KMS-11 (cell line): ENCODE results near the gene FBXO10.

Experiments
- H2AFZ ChIP-seq: fragments of 200-600 bp; sonication (generic); 2 replicates; pipeline ENCODE4 v1.6.1; 2016; ENCODE audit warnings: antibody characterized with exemption, mixed run types, low read depth
- H3K27ac ChIP-seq: fragments of 200-600 bp; sonication (generic); 2 replicates; pipeline ENCODE4 v1.6.1; 2016; ENCODE audit warnings: mild to moderate bottlenecking, mixed run types
- H3K27me3 ChIP-seq: fragments of 200-600 bp; sonication (generic); 2 replicates; pipeline ENCODE4 v1.6.1; 2017; ENCODE audit warnings: mild to moderate bottlenecking, low read depth, mixed run types, moderate library complexity; ENCODE audit not compliant: insufficient read depth
- H3K36me3 ChIP-seq: fragments of 200-600 bp; sonication (generic); 2 replicates; pipeline ENCODE4 v1.6.1; 2017; ENCODE audit warnings: mild to moderate bottlenecking, mixed run types; ENCODE audit not compliant: insufficient read depth
- H3K4me1 ChIP-seq: fragments of 200-600 bp; sonication (generic); 2 replicates; pipeline ENCODE4 v1.6.1; 2016; ENCODE audit warnings: mild to moderate bottlenecking, low read depth, mixed run types; ENCODE audit not compliant: poor library complexity, severe bottlenecking
- H3K4me2 ChIP-seq: fragments of 200-600 bp; sonication (generic); 2 replicates; pipeline ENCODE4 v1.7.0; 2016; ENCODE audit warnings: mild to moderate bottlenecking, mixed run types
- H3K4me3 ChIP-seq: fragments of 200-600 bp; sonication (generic); IDR thresholded peaks from 2 replicates; pipeline ENCODE4 v1.6.1; 2017; ENCODE audit warnings: low read depth, low read length, mixed read lengths; ENCODE audit not compliant: insufficient read depth
- H3K79me2 ChIP-seq: fragments of 200-600 bp; sonication (generic); 2 replicates; pipeline ENCODE4 v1.6.1; 2016; ENCODE audit warnings: low read depth, mixed run types; ENCODE audit not compliant: insufficient read depth
- H3K9ac ChIP-seq: fragments of 200-600 bp; sonication (generic); 2 replicates; pipeline ENCODE4 v1.6.1; 2016; ENCODE audit warnings: mild to moderate bottlenecking, mixed run types
- H4K20me1 ChIP-seq: fragments of 200-600 bp; sonication (generic); 2 replicates; pipeline ENCODE4 v1.6.1; 2016; ENCODE audit warnings: mild to moderate bottlenecking, mixed run types; ENCODE audit not compliant: insufficient read depth
- TF ChIP-seq, protein P1 (sequence below): fragments of 200-600 bp; sonication (generic); conservative IDR thresholded peaks from 2 replicates; pipeline ENCODE4 v1.6.1; 2017; ENCODE audit warnings: low read depth, mild to moderate bottlenecking, antibody characterized with exemption, low read length, moderate library complexity, mixed read lengths

Gene FBXO10

DNA sequence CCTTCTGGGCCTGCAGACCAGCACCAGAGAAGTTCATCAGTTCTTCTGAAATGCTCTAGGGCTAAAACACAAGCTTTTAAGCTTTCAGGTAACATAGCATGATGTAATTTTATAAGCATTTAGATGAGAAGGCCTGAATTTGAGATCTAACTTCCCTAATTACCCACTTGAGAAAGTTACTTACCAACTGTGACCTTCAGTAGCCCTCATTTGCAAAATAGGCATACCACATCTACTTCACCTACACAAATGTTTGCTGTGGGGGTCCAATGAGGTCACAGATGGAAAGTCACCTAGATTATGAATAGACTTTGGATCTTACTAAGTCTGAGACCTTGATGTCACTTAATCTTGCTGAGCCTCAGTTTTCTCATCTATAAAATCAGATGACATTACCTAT, 36.5 kb downstream of the FBXO10 start:
- H3K4me2 ChIP-seq: no peak overlapping the region
- H3K9ac ChIP-seq: no peak overlapping the region
- H2AFZ ChIP-seq: no peak overlapping the region
- TF ChIP-seq, protein P1, sequence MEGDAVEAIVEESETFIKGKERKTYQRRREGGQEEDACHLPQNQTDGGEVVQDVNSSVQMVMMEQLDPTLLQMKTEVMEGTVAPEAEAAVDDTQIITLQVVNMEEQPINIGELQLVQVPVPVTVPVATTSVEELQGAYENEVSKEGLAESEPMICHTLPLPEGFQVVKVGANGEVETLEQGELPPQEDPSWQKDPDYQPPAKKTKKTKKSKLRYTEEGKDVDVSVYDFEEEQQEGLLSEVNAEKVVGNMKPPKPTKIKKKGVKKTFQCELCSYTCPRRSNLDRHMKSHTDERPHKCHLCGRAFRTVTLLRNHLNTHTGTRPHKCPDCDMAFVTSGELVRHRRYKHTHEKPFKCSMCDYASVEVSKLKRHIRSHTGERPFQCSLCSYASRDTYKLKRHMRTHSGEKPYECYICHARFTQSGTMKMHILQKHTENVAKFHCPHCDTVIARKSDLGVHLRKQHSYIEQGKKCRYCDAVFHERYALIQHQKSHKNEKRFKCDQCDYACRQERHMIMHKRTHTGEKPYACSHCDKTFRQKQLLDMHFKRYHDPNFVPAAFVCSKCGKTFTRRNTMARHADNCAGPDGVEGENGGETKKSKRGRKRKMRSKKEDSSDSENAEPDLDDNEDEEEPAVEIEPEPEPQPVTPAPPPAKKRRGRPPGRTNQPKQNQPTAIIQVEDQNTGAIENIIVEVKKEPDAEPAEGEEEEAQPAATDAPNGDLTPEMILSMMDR: no peak
- no peaks in the 10 kb centered on the region for H4K20me1 ChIP-seq
- no peaks in the 10 kb centered on the region for H3K27me3 ChIP-seq
- H3K27ac ChIP-seq: no peak overlapping the region
- no peaks in the 10 kb centered on the region for H3K36me3 ChIP-seq
- H3K4me1 ChIP-seq: peaks cover 9% of the 10 kb centered on the region
- no peaks in the 10 kb centered on the region for H3K79me2 ChIP-seq
- no peak overlapping the region for H3K4me3 ChIP-seq

- Histone ChIP-seq H3K4me2 (no peak overlapping the region), H3K36me3 (no peaks in the 10 kb centered on the region), H3K27ac (no peak overlapping the region), H3K4me1 (peaks cover 7% of the 10 kb centered on the region), H4K20me1 (no peaks in the 10 kb centered on the region), H3K79me2 (no peaks in the 10 kb centered on the region), H2AFZ (no peak overlapping the region), H3K4me3 (no peak overlapping the region), H3K27me3 (no peaks in the 10 kb centered on the region), H3K9ac (no peak overlapping the region)
- TF ChIP-seq, protein P1: no peak
Measured at GRCh38 chr9:37538099-37538498, 38.1 kb downstream of the FBXO10 start.

DNA sequence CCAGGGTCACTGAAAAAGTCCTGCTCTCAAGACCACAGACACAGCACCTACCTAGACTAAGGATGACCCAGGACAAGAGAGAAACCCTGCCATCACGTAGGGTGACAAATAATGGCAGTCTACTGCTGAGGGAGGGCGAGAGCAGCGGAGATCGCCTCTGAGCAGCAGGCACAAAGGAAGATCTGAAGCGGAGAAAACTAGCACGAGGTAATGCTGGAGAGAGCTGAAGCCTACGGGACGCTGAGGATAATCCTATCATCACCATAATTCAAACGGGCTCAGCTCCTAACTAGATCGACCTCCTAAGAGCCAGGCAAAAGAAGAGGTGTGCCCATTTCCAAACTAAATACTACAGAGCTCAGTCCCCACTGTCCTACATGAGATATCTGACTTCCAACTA, 41.3 kb downstream of the FBXO10 start:
- Histone ChIP-seq H2AFZ (no peak overlapping the region), H3K27ac (no peak overlapping the region), H4K20me1 (no peaks in the 10 kb centered on the region), H3K4me2 (no peak overlapping the region), H3K4me3 (no peak overlapping the region), H3K79me2 (no peaks in the 10 kb centered on the region), H3K4me1 (peaks cover under 1% of the 10 kb centered on the region), H3K27me3 (no peaks in the 10 kb centered on the region), H3K36me3 (no peaks in the 10 kb centered on the region), H3K9ac (no peak overlapping the region)
- TF ChIP-seq, protein P1: no peak

- Histone ChIP-seq H3K4me3 (no peak overlapping the region), H3K36me3 (no peaks in the 10 kb centered on the region), H3K9ac (no peak overlapping the region), H3K4me2 (no peak overlapping the region), H3K27ac (no peak overlapping the region), H3K27me3 (no peaks in the 10 kb centered on the region), H3K79me2 (no peaks in the 10 kb centered on the region), H4K20me1 (no peaks in the 10 kb centered on the region), H2AFZ (no peak overlapping the region), H3K4me1 (peaks cover 5% of the 10 kb centered on the region)
- TF ChIP-seq, protein P1: no peak
Measured at GRCh38 chr9:37534412-37534811, 41.8 kb downstream of the FBXO10 start.
